H1 (cell line): ENCODE measurements around the gene PFDN1. TPM values are rescaled to one million over a fixed set of nuclear protein-coding genes. Genes with fewer than 3 reads are reported as not detected.

Experiments
- EP300 ChIP-seq, 2 experiments: IDR thresholded peaks; 1 replicate in 1 of 2; 2 replicates in 1 of 2; pipeline ENCODE4 v1.6.1; 2011 to 2012; ENCODE audit warnings: low read depth in 2 of 2, low read length in 2 of 2, mild to moderate bottlenecking in 2 of 2, borderline replicate concordance in 1 of 2, inconsistent platforms in 1 of 2, moderate library complexity in 1 of 2
- EZH2 ChIP-seq: fragments of 200-600 bp; sonication (generic); IDR thresholded peaks from 2 replicates; pipeline ENCODE4 v1.7.1; 2012; ENCODE audit warnings: low read depth, mild to moderate bottlenecking, moderate library complexity, low read length, inconsistent platforms; ENCODE audit not compliant: severe bottlenecking
- HDAC2 ChIP-seq, 2 experiments: fragments of 300-600 bp in 1 of 2; sonication (generic) in 1 of 2; IDR thresholded peaks; 2 replicates each; pipeline ENCODE4 v1.6.1; 2011 to 2012; ENCODE audit warnings: low read depth in 2 of 2, low read length in 2 of 2, mild to moderate bottlenecking in 2 of 2, moderate library complexity in 2 of 2, borderline replicate concordance in 1 of 2, inconsistent platforms in 1 of 2
- PHF8 ChIP-seq: fragments of 200-600 bp; sonication (generic); conservative IDR thresholded peaks from 2 replicates; pipeline ENCODE4 v1.7.1; 2012; ENCODE audit warnings: low read depth, mild to moderate bottlenecking, inconsistent platforms, low read length, moderate library complexity
- RXRA ChIP-seq: IDR thresholded peaks from 2 replicates; pipeline ENCODE4 v1.6.1; 2011; ENCODE audit warnings: low read depth, mild to moderate bottlenecking, low read length, moderate library complexity; ENCODE audit not compliant: insufficient read depth
- TAF1 ChIP-seq: IDR thresholded peaks from 2 replicates; pipeline ENCODE4 v1.6.1; 2011; ENCODE audit warnings: mild to moderate bottlenecking, low read depth, low read length
- polyA plus RNA-seq, 7 experiments: library from polyadenylated mRNA; depleted of rRNA in 3 of 7; stranded (reverse) in 5 of 7; unstranded in 2 of 7; fragments of >200 nt in 5 of 7; fragments of 200-250 nt in 2 of 7; gene quantifications; 1 replicate in 5 of 7; 2 replicates in 1 of 7; 4 replicates in 1 of 7; pipeline versions ENCODE4 v1.2.1 to v1.2.3, GENCODE V29; 2011 to 2013; ENCODE audit warnings: missing spikeins in 2 of 7, mixed read lengths in 2 of 7
- total RNA-seq: library from RNA; stranded (reverse); fragmentation: NEBNext Ultra II Directional; extraction: Animal tissue kit (Norgen Biotek cat#: 25700); gene quantifications from 2 replicates; pipeline ENCODE4 v1.2.1, GENCODE V29; 2021
- TF ChIP-seq, protein P1 (sequence below): fragments of 300-600 bp; sonication (generic); IDR thresholded peaks from 2 replicates; pipeline ENCODE4 v1.7.1; 2012; ENCODE audit warnings: low read length, moderate library complexity, mild to moderate bottlenecking, inconsistent platforms; ENCODE audit not compliant: insufficient replicate concordance

PFDN1 gene
- total and polyA plus RNA-seq, 2 of the 8 experiments (the other 6 are each of a cell fraction or from before 2014, with no cell fraction given) = 53.0 to 89.6 TPM

DNA sequence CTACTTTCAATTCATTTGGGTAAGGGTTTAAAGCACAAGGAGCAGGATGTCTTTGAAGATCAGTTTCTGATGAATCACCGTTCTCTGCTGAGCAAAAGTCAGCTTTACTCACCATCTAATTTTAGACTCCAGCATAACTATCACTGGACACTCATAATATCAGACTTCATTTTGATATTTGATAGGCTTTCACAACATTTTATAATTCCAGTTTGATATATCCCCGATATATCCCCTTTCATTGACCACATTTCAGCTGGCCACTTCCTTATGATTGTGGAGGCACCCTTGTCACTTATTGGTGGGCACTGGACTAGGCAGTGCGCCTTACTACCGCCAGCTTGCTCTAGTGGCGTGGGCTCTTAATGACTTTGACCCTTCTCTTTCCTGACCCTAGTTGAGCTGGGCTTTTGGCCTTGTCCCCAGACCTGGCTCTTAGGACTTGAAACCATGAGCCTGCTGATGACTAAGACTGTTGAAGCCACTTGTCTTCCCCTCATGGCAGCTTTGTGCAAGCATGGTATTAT lies 81.1 kb downstream of the PFDN1 start (continued):
- no peak for TF ChIP-seq HDAC2 (IDR thresholded peaks at IDR 0.05; ENCODE audit: borderline replicate concordance in 1 of 2, low read depth in 2 of 2, low read length in 2 of 2)
- no peak for TF ChIP-seq EZH2
- TF ChIP-seq, protein P1, sequence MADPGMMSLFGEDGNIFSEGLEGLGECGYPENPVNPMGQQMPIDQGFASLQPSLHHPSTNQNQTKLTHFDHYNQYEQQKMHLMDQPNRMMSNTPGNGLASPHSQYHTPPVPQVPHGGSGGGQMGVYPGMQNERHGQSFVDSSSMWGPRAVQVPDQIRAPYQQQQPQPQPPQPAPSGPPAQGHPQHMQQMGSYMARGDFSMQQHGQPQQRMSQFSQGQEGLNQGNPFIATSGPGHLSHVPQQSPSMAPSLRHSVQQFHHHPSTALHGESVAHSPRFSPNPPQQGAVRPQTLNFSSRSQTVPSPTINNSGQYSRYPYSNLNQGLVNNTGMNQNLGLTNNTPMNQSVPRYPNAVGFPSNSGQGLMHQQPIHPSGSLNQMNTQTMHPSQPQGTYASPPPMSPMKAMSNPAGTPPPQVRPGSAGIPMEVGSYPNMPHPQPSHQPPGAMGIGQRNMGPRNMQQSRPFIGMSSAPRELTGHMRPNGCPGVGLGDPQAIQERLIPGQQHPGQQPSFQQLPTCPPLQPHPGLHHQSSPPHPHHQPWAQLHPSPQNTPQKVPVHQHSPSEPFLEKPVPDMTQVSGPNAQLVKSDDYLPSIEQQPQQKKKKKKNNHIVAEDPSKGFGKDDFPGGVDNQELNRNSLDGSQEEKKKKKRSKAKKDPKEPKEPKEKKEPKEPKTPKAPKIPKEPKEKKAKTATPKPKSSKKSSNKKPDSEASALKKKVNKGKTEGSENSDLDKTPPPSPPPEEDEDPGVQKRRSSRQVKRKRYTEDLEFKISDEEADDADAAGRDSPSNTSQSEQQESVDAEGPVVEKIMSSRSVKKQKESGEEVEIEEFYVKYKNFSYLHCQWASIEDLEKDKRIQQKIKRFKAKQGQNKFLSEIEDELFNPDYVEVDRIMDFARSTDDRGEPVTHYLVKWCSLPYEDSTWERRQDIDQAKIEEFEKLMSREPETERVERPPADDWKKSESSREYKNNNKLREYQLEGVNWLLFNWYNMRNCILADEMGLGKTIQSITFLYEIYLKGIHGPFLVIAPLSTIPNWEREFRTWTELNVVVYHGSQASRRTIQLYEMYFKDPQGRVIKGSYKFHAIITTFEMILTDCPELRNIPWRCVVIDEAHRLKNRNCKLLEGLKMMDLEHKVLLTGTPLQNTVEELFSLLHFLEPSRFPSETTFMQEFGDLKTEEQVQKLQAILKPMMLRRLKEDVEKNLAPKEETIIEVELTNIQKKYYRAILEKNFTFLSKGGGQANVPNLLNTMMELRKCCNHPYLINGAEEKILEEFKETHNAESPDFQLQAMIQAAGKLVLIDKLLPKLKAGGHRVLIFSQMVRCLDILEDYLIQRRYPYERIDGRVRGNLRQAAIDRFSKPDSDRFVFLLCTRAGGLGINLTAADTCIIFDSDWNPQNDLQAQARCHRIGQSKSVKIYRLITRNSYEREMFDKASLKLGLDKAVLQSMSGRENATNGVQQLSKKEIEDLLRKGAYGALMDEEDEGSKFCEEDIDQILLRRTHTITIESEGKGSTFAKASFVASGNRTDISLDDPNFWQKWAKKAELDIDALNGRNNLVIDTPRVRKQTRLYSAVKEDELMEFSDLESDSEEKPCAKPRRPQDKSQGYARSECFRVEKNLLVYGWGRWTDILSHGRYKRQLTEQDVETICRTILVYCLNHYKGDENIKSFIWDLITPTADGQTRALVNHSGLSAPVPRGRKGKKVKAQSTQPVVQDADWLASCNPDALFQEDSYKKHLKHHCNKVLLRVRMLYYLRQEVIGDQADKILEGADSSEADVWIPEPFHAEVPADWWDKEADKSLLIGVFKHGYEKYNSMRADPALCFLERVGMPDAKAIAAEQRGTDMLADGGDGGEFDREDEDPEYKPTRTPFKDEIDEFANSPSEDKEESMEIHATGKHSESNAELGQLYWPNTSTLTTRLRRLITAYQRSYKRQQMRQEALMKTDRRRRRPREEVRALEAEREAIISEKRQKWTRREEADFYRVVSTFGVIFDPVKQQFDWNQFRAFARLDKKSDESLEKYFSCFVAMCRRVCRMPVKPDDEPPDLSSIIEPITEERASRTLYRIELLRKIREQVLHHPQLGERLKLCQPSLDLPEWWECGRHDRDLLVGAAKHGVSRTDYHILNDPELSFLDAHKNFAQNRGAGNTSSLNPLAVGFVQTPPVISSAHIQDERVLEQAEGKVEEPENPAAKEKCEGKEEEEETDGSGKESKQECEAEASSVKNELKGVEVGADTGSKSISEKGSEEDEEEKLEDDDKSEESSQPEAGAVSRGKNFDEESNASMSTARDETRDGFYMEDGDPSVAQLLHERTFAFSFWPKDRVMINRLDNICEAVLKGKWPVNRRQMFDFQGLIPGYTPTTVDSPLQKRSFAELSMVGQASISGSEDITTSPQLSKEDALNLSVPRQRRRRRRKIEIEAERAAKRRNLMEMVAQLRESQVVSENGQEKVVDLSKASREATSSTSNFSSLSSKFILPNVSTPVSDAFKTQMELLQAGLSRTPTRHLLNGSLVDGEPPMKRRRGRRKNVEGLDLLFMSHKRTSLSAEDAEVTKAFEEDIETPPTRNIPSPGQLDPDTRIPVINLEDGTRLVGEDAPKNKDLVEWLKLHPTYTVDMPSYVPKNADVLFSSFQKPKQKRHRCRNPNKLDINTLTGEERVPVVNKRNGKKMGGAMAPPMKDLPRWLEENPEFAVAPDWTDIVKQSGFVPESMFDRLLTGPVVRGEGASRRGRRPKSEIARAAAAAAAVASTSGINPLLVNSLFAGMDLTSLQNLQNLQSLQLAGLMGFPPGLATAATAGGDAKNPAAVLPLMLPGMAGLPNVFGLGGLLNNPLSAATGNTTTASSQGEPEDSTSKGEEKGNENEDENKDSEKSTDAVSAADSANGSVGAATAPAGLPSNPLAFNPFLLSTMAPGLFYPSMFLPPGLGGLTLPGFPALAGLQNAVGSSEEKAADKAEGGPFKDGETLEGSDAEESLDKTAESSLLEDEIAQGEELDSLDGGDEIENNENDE = no peak
- no peak for TF ChIP-seq TAF1
- TF ChIP-seq PHF8 = no peak
- TF ChIP-seq EP300 (IDR thresholded peaks at IDR 0.05; ENCODE audit: borderline replicate concordance in 1 of 2, low read depth in 2 of 2, low read length in 2 of 2) = no peak
- TF ChIP-seq RXRA = no peak
